Kidney (tissue), 14 donors: ENCODE measurements around the gene NRAP. TPM values are rescaled to one million over a fixed set of nuclear protein-coding genes. Genes with fewer than 3 reads are reported as not detected.

Experiments
- DNase-seq, 5 donors: peaks; one replicate each; pipeline ENCODE4 v3.0.0-alpha.2; 2013 to 2020
- FAIRE-seq: peaks from 2 replicates; lab custom pipeline; 2012; peaks lifted over from hg19 to GRCh38; lab: Jason Lieb, UNC
- H3K27ac ChIP-seq, 2 donors: one replicate each; pipeline ENCODE4 v1.7.0; 2013; ENCODE audit warnings: low read depth in 2 of 2, low read length in 2 of 2, inconsistent platforms in 1 of 2
- H3K27me3 ChIP-seq: one replicate; pipeline ENCODE4 v1.7.1; 2013; ENCODE audit warnings: low read length, inconsistent platforms; ENCODE audit not compliant: control insufficient read depth, insufficient read depth
- H3K36me3 ChIP-seq, 3 donors: one replicate each; pipeline versions ENCODE4 v1.7.0 to v1.7.1; 2013; ENCODE audit warnings: low read length in 3 of 3, control low read depth in 1 of 3, inconsistent platforms in 1 of 3; ENCODE audit not compliant: insufficient read depth in 3 of 3, control insufficient read depth in 2 of 3
- H3K4me1 ChIP-seq, 3 donors: one replicate each; pipeline versions ENCODE4 v1.7.0 to v1.7.1; 2013; ENCODE audit warnings: low read length in 3 of 3, inconsistent platforms in 1 of 3, low read depth in 1 of 3; ENCODE audit not compliant: control insufficient read depth in 2 of 3, insufficient read depth in 2 of 3
- H3K4me3 ChIP-seq, 3 donors: one replicate each; pipeline versions ENCODE4 v1.7.0 to v1.8.1; 2013; ENCODE audit warnings: low read length in 3 of 3, control low read depth in 1 of 3, inconsistent platforms in 1 of 3
- H3K9ac ChIP-seq, 3 donors: one replicate each; pipeline versions ENCODE4 v1.7.0 to v1.7.1; 2013; ENCODE audit warnings: low read length in 3 of 3, control low read depth in 1 of 3, inconsistent platforms in 1 of 3
- H3K9me3 ChIP-seq, 3 donors: one replicate each; pipeline versions ENCODE4 v1.7.0 to v1.7.1; 2013; ENCODE audit warnings: low read length in 3 of 3, control low read depth in 1 of 3, inconsistent platforms in 1 of 3; ENCODE audit not compliant: control insufficient read depth in 2 of 3, insufficient read depth in 1 of 3
- intact Hi-C: fragments of 100-400 bp; cut with DNase I; formaldehyde crosslinking; loops from one replicate; pipeline ENCODE4 v1.11.1; 2022
- polyA plus RNA-seq: library from polyadenylated mRNA; stranded (reverse); fragments of 350-450 nt; fragmentation: Illumina TruSeq; extraction: RNeasy Lipid Tissue Mini Kit (QIAGEN cat#74804); gene quantifications from one replicate; pipeline ENCODE4 v1.2.3, GENCODE V29; 2014; ENCODE audit warnings: low read depth, low replicate concordance; ENCODE audit not compliant: insufficient read depth
- total RNA-seq: library from RNA; stranded (reverse); fragmentation: NEBNext Ultra II Directional; extraction: Animal tissue kit (Norgen Biotek cat#: 25700); gene quantifications from one replicate; pipeline ENCODE4 v1.2.1, GENCODE V29; 2021
- TF ChIP-seq, protein P1 (sequence below): IDR thresholded peaks from 3 replicates; pipeline ENCODE4 v1.5.1; 2012; ENCODE audit warnings: mild to moderate bottlenecking, moderate library complexity, borderline replicate concordance; ENCODE audit not compliant: insufficient read depth; ENCODE audit errors: extremely low read depth
- donor health status: control.
- donor health status: control.
- donor health status: control.
- donor health status: control.
- donor health status: control.
- donor health status: DM: yes; HTN: yes; CAD: no.
- donor health status: Normal renal cell carcinoma (clear cell type).

Gene NRAP
- total and polyA plus RNA-seq, 2 donors from 2014 or later, result not detected

GRCh38 chr10:113576852-113577251, 87.0 kb downstream of the NRAP start:
- FAIRE-seq (no peak), DNase-seq (peak in 3 of 5 donors; percentile 50 to 71 (median 56))
- H3K4me3 ChIP-seq, result no peak overlapping the region
- H3K4me1 ChIP-seq, result no peaks in the 10 kb centered on the region
- no peak overlapping the region for H3K9ac ChIP-seq
- no peak overlapping the region for H3K27ac ChIP-seq
- H3K9me3 ChIP-seq, result no peaks in the 10 kb centered on the region
- H3K36me3 ChIP-seq, result no peaks in the 10 kb centered on the region
- intact Hi-C loops, result no loop called here
- TF ChIP-seq, protein P1, sequence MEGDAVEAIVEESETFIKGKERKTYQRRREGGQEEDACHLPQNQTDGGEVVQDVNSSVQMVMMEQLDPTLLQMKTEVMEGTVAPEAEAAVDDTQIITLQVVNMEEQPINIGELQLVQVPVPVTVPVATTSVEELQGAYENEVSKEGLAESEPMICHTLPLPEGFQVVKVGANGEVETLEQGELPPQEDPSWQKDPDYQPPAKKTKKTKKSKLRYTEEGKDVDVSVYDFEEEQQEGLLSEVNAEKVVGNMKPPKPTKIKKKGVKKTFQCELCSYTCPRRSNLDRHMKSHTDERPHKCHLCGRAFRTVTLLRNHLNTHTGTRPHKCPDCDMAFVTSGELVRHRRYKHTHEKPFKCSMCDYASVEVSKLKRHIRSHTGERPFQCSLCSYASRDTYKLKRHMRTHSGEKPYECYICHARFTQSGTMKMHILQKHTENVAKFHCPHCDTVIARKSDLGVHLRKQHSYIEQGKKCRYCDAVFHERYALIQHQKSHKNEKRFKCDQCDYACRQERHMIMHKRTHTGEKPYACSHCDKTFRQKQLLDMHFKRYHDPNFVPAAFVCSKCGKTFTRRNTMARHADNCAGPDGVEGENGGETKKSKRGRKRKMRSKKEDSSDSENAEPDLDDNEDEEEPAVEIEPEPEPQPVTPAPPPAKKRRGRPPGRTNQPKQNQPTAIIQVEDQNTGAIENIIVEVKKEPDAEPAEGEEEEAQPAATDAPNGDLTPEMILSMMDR, result no peak
- no peaks in the 10 kb centered on the region for H3K27me3 ChIP-seq

DNA sequence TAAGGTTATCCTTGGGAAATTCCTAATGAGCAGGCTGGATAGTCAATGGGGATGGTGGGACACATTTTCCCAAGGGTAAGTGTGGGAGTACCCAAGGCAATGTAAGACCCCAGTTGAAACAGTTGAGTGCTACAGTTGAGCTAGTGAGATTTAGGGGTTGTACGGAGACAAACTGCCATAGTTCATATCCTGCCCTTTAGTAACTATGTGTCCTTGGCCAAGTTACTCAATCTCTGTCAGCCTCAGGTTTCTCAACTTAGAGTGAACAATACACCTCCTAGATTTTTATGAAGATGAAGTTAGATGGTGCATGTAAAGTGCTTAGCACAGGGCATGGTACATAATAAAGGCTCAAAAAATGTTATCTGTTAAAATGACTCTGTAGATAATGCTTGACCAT, 90.5 kb downstream of the NRAP start:
- Histone ChIP-seq H3K4me1 (no peaks in the 10 kb centered on the region), H3K9ac (no peak overlapping the region), H3K27me3 (no peaks in the 10 kb centered on the region), H3K9me3 (peaks cover 0 to 6% (median 0%) of the 10 kb centered on the region in 3 donors), H3K27ac (no peak overlapping the region), H3K4me3 (no peak overlapping the region), H3K36me3 (no peaks in the 10 kb centered on the region)
- FAIRE-seq (no peak), DNase-seq (no peak)
- intact Hi-C loops, result no loop called here
- TF ChIP-seq, protein P1, result no peak

- FAIRE-seq, result no peak
Measured at GRCh38 chr10:113572520-113573290, 91.1 kb downstream of the NRAP start.

More at GRCh38 chr10:113572520-113573290, 91.1 kb downstream of the NRAP start:
- Histone ChIP-seq H3K27ac (no peak overlapping the region), H3K9me3 (peaks cover 0 to 6% (median 0%) of the 10 kb centered on the region in 3 donors), H3K36me3 (no peaks in the 10 kb centered on the region), H3K9ac (no peak overlapping the region), H3K4me1 (no peaks in the 10 kb centered on the region), H3K4me3 (no peak overlapping the region), H3K27me3 (no peaks in the 10 kb centered on the region)
- no peak for DNase-seq
- TF ChIP-seq, protein P1, result no peak
- intact Hi-C loops, result no loop called here
